Hypothalamus (tissue), 51 donors: ENCODE results near the gene ELN.
"Not testable (repeated sequence)": the region's sequence is repeated elsewhere in the genome, so short reads cannot be mapped to it uniquely, and the experiment has no call there.

Source experiments
- DNase-seq, 51 donors: peaks; one replicate each; lab custom pipeline; 2025; lab: John Stamatoyannopoulos, UW

The ELN gene

DNA sequence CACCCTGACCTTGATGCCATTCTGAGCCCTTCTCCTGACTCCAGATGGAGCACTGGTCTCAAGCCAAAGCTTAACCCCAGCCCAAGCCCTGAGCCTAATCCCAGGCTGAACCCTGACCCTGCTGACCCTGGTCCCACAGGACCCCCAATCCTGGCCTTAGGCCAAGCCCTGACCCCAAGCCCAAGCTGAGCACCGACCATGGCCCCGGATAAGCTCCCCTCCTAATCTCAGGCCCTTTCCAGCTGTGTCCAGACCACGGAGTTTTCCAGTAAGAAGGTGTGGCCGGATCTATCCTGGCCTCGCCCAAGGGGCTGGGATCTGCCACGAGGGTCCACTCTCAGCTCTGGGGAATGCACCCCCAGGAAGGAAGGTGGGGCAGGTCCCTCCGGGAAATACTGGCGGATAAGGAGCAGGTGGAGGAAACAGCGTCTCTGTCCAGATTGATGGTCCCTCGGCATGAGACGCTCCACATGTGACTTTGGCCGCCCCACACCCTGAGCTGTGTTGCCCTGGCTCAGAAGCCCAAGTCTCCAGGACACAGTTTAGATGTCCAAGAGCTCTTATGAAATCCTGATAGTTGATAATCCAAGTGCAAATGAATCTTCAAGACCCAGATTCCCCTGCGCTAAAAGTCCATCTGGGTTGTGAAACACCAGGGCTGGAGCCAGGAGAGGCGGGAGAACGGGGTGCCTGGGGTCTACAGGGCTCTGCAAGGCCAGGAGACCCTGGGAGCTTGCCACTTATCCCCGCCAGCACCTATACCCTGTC lies 10.4 kb downstream of the ELN start:
- DNase-seq: no peak

DNA sequence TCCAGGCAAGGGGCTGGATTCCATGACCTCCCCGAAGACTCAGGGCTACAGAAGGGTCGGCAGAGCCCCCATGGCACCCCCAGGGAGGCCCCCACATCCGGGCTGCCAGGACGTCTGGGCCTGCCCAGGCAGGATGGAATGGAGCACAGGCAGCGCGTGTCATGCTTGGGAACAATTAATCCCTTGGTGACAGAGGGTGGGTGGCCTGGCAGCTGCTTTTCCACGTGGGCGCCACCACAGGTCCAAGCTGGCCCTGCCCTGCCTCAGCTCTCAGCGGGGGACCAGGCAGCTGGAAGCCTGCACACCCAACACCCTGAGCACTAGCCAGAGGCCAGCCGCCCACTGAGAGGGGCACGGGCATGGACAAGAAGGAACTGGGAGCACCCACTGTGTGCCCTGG lies 11.4 kb downstream of the ELN start:
- DNase-seq: peak in 9 of 51 donors; percentile 15 to 50 (median 27)

DNA sequence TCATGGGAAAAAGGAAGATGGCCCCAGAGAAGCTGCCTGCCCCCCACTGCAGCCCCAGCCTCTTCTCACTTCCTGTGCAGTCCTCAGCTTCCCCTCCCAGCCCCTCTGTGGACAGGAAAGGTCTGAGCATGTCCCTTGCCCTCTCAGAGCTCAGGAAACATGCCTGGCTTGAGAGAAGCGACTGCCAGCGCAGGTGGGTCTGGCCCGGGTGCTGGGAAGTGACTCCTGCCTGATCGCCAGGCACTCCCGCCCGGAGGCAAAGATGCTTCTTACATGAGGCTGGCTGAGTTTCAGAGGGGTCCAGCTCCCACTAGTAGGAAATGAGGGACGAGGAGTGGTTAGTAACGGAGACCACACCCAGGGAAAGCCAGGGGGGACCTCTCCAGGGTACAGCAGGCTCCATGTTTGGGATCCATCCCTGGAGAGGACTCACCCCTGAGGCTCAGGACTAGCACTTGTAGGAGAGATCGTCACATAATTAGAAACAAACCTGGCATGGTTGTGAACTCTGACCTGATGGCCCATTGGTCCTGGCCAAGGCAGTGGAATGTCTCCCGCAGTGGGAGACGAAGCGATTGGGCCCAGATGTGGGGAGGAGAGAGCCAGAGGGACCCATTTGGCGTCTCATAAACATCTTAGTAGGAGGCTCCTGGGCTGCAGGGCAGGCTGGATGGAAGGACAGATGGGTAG lies 12.3 kb downstream of the ELN start:
- no peak for DNase-seq

DNA sequence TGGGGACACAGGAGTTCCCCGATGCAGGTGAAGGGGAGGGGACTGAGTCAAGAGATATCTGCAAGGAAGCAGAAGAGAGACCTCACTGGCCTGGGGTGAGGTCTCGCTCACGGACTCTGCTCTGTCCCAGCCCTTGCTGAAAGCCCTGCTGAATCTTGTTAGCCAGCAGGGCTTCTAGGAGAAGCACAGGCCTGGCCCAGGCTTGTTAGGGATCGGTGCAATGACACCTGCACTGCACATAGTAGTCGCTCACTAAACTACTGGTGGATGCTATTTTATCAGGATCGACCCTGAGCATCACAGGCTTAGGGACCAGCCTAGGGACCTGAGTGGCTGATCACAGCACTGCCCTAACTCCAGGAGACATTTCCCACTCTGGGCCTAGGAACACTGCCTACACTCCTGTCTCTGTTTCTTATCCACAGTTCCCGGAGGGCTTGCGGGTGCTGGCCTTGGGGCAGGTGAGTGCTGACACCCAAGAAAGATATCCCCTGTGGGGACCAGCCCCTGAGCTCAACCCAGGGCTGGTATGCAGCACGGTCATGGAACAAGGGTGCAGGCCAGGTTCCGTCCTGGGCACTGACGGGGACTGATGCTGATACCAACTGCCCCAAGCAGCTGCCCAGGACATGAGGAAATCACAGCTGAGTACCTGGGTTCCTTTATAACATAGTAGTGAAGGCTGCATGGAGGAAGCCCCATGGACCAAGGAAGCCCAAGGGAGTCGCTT lies 13.0 kb downstream of the ELN start:
- DNase-seq: no peak

DNA sequence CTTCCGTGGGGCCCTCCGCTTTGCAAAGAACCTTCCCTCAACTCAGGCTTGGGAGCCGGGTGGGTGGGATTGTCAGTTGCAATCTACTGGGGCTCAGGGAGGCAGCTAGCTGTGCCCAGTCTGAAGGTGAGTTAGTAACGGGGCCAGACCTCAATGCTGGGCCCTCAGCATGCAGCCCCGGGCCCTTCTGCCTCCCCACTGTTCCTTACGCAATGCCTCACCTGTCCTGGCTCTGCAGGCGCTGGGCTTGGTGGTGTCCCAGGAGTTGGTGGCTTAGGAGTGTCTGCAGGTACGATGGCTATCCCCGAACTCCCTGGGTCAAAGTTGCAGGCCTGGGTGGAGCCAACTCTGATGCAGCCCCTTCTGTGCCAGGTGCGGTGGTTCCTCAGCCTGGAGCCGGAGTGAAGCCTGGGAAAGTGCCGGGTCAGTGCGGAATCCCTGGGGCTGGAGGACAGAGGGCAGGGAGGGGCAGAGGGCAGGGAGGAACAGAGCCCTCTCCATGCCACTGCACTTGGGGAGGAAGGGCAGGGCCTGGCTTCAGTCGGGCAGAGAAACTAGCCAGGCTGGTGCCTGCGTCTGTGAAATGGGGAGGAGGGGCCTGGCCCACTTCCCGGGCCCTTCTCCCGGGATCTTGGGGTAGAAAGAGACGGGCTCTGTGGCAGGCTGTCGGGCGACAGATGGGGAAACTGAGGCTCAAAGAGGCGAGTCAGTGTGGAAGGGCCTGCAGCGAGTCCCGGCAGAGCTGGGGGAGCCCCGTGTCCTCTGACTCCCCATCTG lies 15.0 kb downstream of the ELN start:
- peak in 26 of 51 donors; percentile 2 to 69 (median 28) for DNase-seq

DNA sequence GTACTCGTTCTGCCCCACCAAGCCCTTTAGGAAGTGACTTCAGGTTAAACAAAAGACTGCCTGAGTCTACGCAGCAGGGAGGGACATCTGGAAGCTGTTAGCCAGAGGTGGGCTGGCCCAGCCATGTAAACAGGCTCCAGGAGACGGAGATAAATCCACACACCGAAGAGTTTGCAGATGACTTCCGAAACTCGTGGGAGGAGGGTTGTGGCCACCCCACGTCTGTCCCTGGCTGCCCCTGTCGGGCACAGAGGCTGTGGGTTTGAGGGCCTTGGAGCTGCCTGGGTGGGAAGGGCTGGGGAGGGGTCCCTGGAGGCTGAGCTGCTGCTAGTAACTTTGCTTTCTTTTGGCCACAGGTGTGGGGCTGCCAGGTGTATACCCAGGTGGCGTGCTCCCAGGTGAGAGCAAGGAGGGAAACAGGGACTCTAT lies 15.6 kb downstream of the ELN start:
- no peak for DNase-seq

DNA sequence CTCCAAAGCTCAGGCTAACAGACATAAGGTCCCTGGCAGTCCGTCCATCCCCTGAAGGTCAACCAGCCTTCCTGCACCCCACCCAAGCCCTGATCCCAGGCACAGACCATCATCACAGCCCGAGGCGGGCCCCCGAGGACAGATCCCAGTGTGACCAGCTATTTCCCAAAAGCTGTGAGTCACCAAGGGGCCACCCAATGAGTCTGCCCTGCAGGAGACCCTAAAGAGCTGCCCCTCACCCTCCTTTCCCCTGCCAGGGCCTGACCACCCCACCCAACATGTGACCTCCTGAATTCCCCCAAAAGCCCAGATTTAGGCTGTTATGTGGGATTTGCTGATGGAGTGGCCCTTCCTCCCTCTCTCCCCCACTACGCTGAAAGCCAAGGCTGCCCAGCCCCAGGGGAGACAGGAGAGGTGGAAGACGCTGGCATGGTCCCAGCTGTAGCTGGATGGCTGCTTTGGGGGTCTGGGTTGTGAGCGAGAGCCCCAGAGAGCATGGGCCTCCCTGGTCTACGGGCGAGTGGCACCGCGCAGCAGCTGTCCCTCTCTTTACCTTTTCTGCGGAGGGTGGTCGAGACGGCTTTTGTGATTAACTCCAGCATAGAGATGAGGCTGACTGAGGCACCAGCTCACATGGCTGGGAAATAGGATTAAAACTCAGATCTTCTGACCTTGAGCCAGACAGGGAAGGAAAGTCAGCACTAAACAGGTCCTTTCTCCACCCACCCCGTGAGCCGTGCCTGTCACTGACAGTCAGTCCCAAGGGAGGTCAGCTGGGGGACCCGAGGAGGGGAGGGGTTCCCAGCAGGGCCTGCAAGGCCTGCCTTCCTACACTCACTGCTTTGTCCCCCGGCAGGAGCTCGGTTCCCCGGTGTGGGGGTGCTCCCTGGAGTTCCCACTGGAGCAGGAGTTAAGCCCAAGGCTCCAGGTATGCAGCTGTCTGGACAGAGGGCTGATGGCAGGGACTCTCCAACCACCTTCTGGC lies 16.7 kb downstream of the ELN start:
- DNase-seq: peak in 35 of 51 donors; percentile 19 to 85 (median 59)

DNA sequence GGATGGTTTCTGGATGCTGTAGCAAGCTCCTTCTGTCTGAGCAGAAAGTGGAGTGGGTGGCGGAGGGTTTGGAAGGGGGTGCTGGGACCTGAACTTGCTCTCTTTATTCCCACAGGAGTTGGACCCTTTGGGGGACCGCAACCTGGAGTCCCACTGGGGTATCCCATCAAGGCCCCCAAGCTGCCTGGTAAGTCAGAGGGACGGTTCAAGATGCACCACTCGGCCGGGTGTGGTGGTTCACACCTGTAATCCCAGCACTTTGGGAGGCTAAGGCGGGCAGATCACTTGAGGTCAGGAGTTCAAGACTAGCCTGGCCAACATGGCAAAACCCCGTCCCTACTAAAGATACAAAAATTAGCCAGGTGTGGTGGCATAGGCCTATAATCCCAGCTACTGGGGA lies 18.6 kb downstream of the ELN start:
- DNase-seq: not testable (repeated sequence)

DNA sequence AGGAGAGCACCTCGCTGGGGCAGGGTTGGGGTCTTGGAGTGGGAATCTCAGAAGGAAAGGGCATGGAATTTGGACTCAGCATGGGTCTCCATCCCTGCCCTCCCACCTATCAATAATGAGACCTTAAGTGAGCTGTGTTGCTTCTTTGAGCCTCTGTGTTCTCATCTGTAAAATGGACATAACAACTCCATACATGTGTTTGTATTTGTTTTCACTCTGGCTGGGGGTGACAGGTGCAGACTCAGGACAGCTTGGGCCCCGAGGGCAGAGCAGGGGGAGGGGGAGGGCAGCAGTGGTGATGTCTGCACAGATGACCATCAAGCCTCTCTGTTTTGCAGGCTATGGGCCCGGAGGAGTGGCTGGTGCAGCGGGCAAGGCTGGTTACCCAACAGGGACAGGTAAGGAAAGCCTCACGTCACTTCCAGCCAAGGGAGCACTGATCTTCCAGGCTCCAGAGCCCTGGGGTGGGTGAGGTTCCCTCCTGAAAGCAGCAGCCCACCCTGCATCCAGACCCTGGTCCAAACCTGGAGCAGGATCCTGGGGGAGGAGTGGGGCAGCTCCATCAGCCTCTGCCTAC lies 19.9 kb downstream of the ELN start:
- no peak for DNase-seq

DNA sequence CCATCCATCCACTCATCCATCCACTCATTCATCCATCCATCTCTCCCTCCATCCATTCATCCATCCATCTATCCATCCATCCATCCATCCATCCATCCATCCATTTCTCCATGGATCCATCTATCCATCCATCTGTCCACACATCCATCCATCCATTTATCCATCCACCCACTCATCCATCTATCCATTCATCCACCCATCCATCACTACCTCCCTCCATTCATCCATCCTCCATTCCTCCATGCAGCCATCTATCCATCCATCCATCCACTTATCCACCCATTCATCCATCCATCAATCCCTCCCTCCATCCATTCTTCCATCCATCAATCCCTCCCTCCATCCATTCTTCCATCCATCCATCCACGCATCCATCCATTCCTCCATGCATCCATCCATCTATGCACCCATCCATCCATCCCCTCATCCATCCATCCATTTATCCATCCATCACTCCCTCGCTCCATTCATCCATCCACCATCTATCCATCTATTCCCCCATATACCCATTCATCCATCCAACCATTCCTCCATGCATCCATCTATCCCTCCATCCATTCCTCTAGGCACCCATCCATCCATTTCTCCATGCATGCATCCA lies 21.1 kb downstream of the ELN start:
- no peak for DNase-seq

DNA sequence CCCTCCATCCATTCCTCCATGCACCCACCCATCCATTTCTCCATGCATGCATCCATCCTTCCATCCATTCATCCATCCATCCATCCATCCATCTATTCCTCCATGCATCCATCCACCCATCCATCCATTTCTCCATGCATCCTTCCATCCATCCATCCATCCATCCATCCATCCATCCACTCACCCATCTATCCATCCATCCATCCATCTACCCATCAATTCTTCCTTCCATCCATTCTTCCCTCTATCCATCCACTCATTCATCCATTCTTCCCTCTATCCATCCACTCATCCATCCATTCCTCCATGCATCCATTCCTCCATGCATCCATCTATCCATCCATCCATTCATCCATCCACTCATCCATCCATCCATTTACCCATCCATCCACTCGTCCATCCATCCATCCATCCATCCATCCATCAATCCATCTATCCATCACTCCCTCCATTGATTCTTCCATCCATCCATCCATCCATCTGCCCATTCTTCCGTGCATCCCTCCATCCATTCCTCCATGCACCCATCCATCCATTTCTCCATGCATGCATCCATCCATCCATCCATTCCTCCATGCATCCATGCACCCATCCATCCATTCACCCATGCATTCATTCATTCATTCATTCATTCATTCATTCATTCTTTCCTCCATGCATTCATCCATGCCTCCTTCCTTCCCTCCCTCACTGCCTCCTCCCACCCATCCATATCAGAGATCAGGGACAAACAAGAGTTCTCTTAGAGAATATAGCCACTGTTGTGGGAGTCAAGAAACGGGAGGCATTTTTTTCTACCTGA lies 22.2 kb downstream of the ELN start:
- DNase-seq: no peak

DNA sequence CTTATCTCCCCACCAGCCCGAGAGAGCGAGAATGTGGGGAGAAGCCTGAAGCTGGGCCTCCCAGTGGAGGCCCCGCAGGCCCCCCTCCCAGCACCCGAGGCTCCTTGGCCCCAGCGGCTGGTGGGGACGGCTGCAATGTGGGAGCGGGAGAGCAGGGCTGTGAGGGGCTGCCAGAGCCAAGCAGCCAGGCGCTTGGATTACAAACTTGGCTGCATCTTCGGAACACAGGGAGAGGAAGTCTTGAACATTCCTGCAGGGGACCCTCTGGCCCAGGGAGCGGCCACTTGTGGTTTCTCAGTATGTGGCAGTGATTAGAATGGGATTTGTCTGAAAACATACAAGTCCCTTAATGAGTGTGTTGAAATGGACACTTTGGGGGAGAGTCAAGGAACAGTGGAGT lies 23.2 kb downstream of the ELN start:
- DNase-seq: no peak

DNA sequence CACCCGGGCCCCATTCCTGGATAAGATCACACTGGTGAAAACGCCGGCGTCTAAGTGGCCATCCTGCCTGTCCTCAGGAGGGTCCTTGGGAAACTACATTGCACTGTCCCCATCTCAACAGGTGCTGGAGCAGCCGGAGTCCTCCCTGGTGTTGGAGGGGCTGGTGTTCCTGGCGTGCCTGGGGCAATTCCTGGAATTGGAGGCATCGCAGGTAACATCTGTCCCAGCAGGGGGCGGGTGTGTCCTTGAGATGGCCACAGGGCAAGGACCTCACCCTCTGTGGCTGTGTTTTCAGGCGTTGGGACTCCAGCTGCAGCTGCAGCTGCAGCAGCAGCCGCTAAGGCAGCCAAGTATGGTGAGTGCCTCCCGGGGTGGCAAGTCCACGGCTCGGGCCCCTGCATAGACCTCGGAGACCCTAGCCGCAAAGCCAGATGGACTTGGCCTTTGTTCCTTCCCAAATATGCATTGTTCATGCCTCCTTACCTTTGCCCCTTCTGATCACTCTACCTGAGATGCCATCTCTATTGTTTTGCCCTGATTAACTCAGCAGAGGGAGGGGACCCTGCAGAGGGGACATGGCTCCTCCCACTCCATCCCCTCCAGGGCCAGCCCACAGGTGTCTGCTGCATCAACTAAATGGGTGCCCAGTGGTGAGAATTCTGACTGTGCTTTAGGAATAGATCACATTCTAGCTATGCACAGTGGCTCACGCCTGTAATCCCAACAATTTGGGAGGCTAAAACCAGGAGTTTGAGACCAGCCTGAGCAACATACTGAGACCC lies 23.8 kb downstream of the ELN start:
- DNase-seq: no peak

DNA sequence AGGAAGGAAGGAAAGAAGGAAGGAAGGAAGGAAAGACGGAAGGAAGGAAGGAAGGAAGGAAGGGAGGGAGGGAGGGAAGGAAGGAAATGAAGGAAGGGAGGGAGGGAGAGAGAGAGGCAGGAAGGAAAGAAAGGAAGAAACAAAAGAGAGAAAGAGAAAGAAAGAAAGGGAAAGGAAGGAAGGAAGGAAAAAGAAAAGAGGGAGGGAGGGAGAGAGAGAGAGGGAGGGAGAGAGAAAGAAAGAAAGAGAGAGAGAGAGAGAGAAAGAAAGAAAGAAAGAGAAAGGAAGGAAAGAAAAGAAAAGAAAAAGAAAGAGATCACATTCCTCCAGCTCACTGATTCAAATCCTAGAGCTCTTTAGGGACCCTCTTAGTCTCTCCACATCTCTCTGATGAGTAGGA lies 24.7 kb downstream of the ELN start:
- no peak for DNase-seq

DNA sequence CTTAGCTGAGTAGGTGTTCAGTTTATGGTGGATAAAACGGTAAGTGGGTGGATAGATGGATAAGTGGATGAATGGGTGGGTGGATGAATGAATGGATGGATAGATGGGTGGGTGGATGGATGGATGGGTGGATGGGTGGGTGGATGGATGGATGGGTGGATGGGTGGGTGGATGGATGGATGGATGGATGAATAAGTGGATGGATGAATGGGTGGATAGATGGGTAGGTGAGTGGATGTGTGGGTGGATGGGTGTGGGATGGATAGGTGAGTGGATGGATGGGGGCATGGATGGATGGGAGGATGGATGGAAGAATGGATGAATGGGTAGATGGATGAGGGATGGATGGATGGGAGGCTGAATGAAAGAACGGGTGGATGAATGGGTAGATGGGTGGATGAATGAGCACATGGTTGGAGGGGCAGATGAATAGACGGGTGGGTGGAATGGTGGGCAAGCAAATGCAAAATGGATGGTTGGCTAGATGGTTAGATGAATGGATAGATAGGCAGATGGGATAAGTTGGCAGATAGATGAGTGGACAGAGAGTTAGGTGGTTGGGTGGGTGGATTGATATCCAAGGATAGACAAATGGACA lies 25.7 kb downstream of the ELN start:
- DNase-seq: no peak

DNA sequence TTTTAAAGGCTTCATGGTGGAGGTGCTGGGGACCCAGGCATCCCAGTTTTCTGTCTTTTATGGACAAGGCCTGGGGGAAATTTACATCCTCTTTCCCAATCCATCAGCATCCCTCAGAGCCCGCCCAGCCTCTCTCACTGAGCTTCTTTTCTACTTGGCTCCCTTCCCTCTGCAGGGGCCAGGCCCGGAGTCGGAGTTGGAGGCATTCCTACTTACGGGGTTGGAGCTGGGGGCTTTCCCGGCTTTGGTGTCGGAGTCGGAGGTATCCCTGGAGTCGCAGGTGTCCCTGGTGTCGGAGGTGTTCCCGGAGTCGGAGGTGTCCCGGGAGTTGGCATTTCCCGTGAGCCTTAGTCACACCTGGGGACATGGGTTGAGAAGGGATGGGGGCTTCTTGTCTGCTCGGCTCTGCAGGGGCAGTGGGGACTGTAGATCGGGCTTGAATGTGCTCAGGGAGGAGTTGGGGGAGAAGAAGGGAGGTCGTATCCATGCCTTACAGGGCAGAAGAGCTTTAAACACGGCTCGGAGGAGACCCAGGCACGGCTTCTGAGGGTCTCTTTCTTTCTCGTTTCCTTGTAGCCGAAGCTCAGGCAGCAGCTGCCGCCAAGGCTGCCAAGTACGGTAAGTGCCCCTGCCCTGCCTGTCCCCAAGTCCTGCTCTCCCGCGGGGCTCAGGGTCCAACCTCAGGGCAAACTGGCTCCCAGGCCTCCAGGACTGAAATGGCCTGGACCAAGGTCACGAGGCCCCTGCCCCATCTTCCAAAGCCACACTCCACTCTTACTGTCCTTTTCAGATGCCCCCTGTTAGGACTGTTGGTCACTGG lies 28.3 kb downstream of the ELN start:
- no peak for DNase-seq
